GM19438 (cell line): ENCODE data around the gene CDKAL1.
"Not testable (repeated sequence)": the region's sequence is repeated elsewhere in the genome, so short reads cannot be mapped to it uniquely, and the experiment has no call there.

Experiments used
- ATAC-seq: cut with Tn5 transposase; IDR thresholded peaks from one replicate; pipeline ENCODE4 v1.9.1; 2021; ENCODE audit warnings: low read depth; ENCODE audit not compliant: unreplicated experiment

The CDKAL1 gene

GRCh38 chr6:20819774-20820400, 285.6 kb downstream of the CDKAL1 start:
- no peak for ATAC-seq

GRCh38 chr6:20826378-20826777, 292.1 kb downstream of the CDKAL1 start:
- no peak for ATAC-seq

GRCh38 chr6:20827798-20828197, 293.5 kb downstream of the CDKAL1 start:
- no peak for ATAC-seq

- ATAC-seq = no peak
Measured at GRCh38 chr6:20830576-20830975, 296.3 kb downstream of the CDKAL1 start.

GRCh38 chr6:20831251-20831650, 297.0 kb downstream of the CDKAL1 start:
- not testable (repeated sequence) for ATAC-seq

GRCh38 chr6:20833881-20834515, 299.7 kb downstream of the CDKAL1 start:
- ATAC-seq = no peak

GRCh38 chr6:20835315-20836010, 301.2 kb downstream of the CDKAL1 start:
- no peak for ATAC-seq

GRCh38 chr6:20837189-20837588, 302.9 kb downstream of the CDKAL1 start:
- ATAC-seq = no peak

- ATAC-seq = no peak
Measured at GRCh38 chr6:20838113-20838512, 303.9 kb downstream of the CDKAL1 start.

- no peak for ATAC-seq
Measured at GRCh38 chr6:20839630-20840029, 305.4 kb downstream of the CDKAL1 start.

GRCh38 chr6:20840675-20841074, 306.4 kb downstream of the CDKAL1 start:
- no peak for ATAC-seq

GRCh38 chr6:20841806-20842205, 307.5 kb downstream of the CDKAL1 start:
- ATAC-seq = no peak

GRCh38 chr6:20845592-20845991, 311.3 kb downstream of the CDKAL1 start:
- no peak for ATAC-seq

- no peak for ATAC-seq
Measured at GRCh38 chr6:20846602-20847028, 312.4 kb downstream of the CDKAL1 start.

- no peak for ATAC-seq
Measured at GRCh38 chr6:20847904-20848303, 313.6 kb downstream of the CDKAL1 start.

- ATAC-seq = no peak
Measured at GRCh38 chr6:20850686-20851416, 316.6 kb downstream of the CDKAL1 start.

GRCh38 chr6:20851795-20852194, 317.5 kb downstream of the CDKAL1 start:
- no peak for ATAC-seq

- no peak for ATAC-seq
Measured at GRCh38 chr6:20853828-20854227, 319.6 kb downstream of the CDKAL1 start.

GRCh38 chr6:20856681-20857288, 322.5 kb downstream of the CDKAL1 start:
- no peak for ATAC-seq

- ATAC-seq = no peak
Measured at GRCh38 chr6:20861481-20861880, 327.2 kb downstream of the CDKAL1 start.

GRCh38 chr6:20866036-20866435, 331.8 kb downstream of the CDKAL1 start:
- ATAC-seq = no peak
